A549 (cell line): ENCODE data around the gene NRG3.

ENCODE experiments used
- CEBPB ChIP-seq, 2 experiments: fragments of >200 bp in 1 of 2; sonication (Bioruptor Twin) in 1 of 2; formaldehyde crosslinking in 1 of 2; IDR thresholded peaks; 2 replicates each; pipeline ENCODE4 v1.6.1; 2012 to 2016
- CHD4 ChIP-seq: fragments of 200-600 bp; sonication (generic); IDR thresholded peaks from 2 replicates; pipeline ENCODE4 v1.6.1; 2016; ENCODE audit warnings: antibody characterized with exemption, mild to moderate bottlenecking, borderline replicate concordance
- EP300 ChIP-seq, 2 experiments: fragments of >200 bp; sonication (Bioruptor Twin); formaldehyde crosslinking; IDR thresholded peaks; 2 replicates in 1 of 2; 3 replicates in 1 of 2; pipeline ENCODE4 v1.6.1; 2016 to 2017
- KDM1A ChIP-seq: fragments of 200-600 bp; sonication (generic); IDR thresholded peaks from 2 replicates; pipeline ENCODE4 v1.6.1; 2016; ENCODE audit warnings: low read depth, mild to moderate bottlenecking
- MAZ ChIP-seq: fragments of 150-350 bp; IDR thresholded peaks from 2 replicates; pipeline ENCODE4 v1.6.1; 2014; ENCODE audit warnings: antibody characterized with exemption, low read depth, low read length, borderline replicate concordance
- SMC3 ChIP-seq: fragments of >200 bp; sonication (Bioruptor Twin); formaldehyde crosslinking; IDR thresholded peaks from 3 replicates; pipeline ENCODE4 v1.6.1; 2018; ENCODE audit warnings: inconsistent platforms
- TF ChIP-seq, protein P1 (sequence below): fragments of >200 bp; sonication (Bioruptor Twin); formaldehyde crosslinking; IDR thresholded peaks from 3 replicates; pipeline ENCODE4 v1.5.1; 2016
- TF ChIP-seq, protein P2 (sequence below): IDR thresholded peaks from 2 replicates; pipeline ENCODE4 v1.6.1; 2012

DNA sequence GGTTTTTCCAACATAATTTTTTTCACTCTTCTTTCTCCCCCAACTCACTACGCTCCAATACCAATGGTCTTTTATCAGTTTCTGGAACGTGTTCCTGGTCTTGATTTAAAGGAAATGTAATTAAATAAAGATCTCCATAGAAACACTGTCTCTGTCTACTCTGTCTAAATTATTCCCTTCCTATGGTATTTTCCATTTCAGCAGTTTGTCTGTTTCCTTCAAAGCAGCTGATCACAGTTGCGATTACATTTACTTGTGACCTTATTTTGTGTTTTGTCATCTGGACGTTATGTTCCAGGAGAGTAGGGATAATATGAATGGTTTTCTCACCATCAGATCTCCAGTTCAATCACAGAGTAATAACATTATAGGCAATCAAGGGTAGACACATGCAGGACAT lies 359.2 kb downstream of the NRG3 start:
- TF ChIP-seq CEBPB (IDR thresholded peaks at IDR 0.05) (no peak), CHD4 (no peak), KDM1A (no peak), SMC3 (no peak), MAZ (no peak), EP300 (IDR thresholded peaks at IDR 0.05) (no peak)
- TF ChIP-seq, protein P1, sequence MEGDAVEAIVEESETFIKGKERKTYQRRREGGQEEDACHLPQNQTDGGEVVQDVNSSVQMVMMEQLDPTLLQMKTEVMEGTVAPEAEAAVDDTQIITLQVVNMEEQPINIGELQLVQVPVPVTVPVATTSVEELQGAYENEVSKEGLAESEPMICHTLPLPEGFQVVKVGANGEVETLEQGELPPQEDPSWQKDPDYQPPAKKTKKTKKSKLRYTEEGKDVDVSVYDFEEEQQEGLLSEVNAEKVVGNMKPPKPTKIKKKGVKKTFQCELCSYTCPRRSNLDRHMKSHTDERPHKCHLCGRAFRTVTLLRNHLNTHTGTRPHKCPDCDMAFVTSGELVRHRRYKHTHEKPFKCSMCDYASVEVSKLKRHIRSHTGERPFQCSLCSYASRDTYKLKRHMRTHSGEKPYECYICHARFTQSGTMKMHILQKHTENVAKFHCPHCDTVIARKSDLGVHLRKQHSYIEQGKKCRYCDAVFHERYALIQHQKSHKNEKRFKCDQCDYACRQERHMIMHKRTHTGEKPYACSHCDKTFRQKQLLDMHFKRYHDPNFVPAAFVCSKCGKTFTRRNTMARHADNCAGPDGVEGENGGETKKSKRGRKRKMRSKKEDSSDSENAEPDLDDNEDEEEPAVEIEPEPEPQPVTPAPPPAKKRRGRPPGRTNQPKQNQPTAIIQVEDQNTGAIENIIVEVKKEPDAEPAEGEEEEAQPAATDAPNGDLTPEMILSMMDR, result no peak
- TF ChIP-seq, protein P2, sequence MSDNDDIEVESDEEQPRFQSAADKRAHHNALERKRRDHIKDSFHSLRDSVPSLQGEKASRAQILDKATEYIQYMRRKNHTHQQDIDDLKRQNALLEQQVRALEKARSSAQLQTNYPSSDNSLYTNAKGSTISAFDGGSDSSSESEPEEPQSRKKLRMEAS, result no peak
